IMR-90 (cell line): ENCODE measurements around the gene ZNF524. TPM values are rescaled to one million over a fixed set of nuclear protein-coding genes. Genes with fewer than 3 reads are reported as not detected.

ENCODE experiments used
- ATAC-seq: fragments of 200-7000 bp; cut with Tn5 transposase; 2 replicates; pipeline ENCODE4 v1.9.1; 2020; ENCODE audit warnings: low read depth, mild to moderate bottlenecking, moderate library complexity
- BruUV-seq: library from RNA; stranded (reverse); fragments of 400-500 nt; replicated peaks from 2 replicates; lab custom pipeline; 2021; lab: Mats Ljungman, UMichigan
- CTCF ChIA-PET: fragments of 300-600 bp; formaldehyde crosslinking; extraction: SDS; loops from one replicate; lab custom pipeline; 2021; ENCODE audit warnings: antibody characterized with exemption; lab: Yijun Ruan, JAX
- POLR2A ChIA-PET: fragments of 300-600 bp; sonication (Branson Sonifier 250); formaldehyde crosslinking; loops from one replicate; lab custom pipeline; 2022; ENCODE audit warnings: antibody characterized with exemption; ENCODE audit not compliant: unreplicated experiment; lab: Charles Lee
- DNase-seq: peaks from one replicate; pipeline ENCODE4 v3.0.0; 2013
- H2AFZ ChIP-seq: replicated peaks from 2 replicates; pipeline ENCODE3; 2013; ENCODE audit warnings: low read length, mild to moderate bottlenecking; ENCODE audit not compliant: poor library complexity
- H2AK5ac ChIP-seq: 2 replicates; pipeline ENCODE4 v1.6.1; 2013; ENCODE audit warnings: low read depth, low read length, inconsistent platforms
- H2AK9ac ChIP-seq: replicated peaks from 2 replicates; pipeline ENCODE3; 2013; ENCODE audit warnings: mild to moderate bottlenecking, low read depth, low read length, moderate library complexity; ENCODE audit not compliant: poor library complexity
- H2BK120ac ChIP-seq: 2 replicates; pipeline ENCODE4 v1.6.1; 2013; ENCODE audit warnings: low read depth, low read length, inconsistent platforms
- H2BK15ac ChIP-seq: 3 replicates; pipeline ENCODE4 v1.6.1; 2013; ENCODE audit warnings: low read depth, low read length, inconsistent platforms
- H2BK20ac ChIP-seq: 2 replicates; pipeline ENCODE4 v1.6.1; 2013; ENCODE audit warnings: low read depth, mild to moderate bottlenecking, inconsistent platforms, low read length, moderate library complexity
- H2BK5ac ChIP-seq: 2 replicates; pipeline ENCODE4 v1.6.1; 2013; ENCODE audit warnings: mild to moderate bottlenecking, low read depth, low read length, inconsistent platforms; ENCODE audit not compliant: poor library complexity, severe bottlenecking
- H3K14ac ChIP-seq: replicated peaks from 2 replicates; pipeline ENCODE4 v1.6.1; 2013; ENCODE audit warnings: low read depth, low read length, inconsistent platforms
- H3K18ac ChIP-seq: 2 replicates; pipeline ENCODE4 v1.6.1; 2013; ENCODE audit warnings: low read depth, low read length, control low read depth
- H3K23ac ChIP-seq: 2 replicates; pipeline ENCODE4 v1.6.1; 2013; ENCODE audit warnings: low read depth, low read length, inconsistent platforms
- H3K27ac ChIP-seq: 2 replicates; pipeline ENCODE4 v1.5.1; 2013; ENCODE audit warnings: mild to moderate bottlenecking, control low read depth, low read length; ENCODE audit not compliant: insufficient read depth
- H3K27me3 ChIP-seq: 2 replicates; pipeline ENCODE4 v1.6.1; 2013; ENCODE audit warnings: low read length; ENCODE audit not compliant: control insufficient read depth, insufficient read depth
- H3K36me3 ChIP-seq: 2 replicates; pipeline ENCODE4 v1.6.1; 2013; ENCODE audit warnings: low read length, mixed read lengths; ENCODE audit not compliant: control insufficient read depth, insufficient read depth
- H3K4ac ChIP-seq: 2 replicates; pipeline ENCODE4 v1.6.1; 2013; ENCODE audit warnings: low read depth, low read length, inconsistent platforms
- H3K4me1 ChIP-seq: 2 replicates; pipeline ENCODE4 v1.6.1; 2013; ENCODE audit warnings: low read length, mixed read lengths; ENCODE audit not compliant: control insufficient read depth, insufficient read depth
- H3K4me2 ChIP-seq: 2 replicates; pipeline ENCODE4 v1.6.1; 2013; ENCODE audit warnings: low read depth, mild to moderate bottlenecking, control low read depth, low read length, moderate library complexity
- H3K4me3 ChIP-seq: 2 replicates; pipeline ENCODE4 v1.5.1; 2013; ENCODE audit warnings: low read depth, mild to moderate bottlenecking, control low read depth, low read length, moderate library complexity; ENCODE audit not compliant: insufficient read depth
- H3K56ac ChIP-seq: 2 replicates; pipeline ENCODE4 v1.6.1; 2013; ENCODE audit warnings: low read length, inconsistent platforms; ENCODE audit not compliant: insufficient read depth; ENCODE audit errors: extremely low read depth
- H3K79me1 ChIP-seq, 2 experiments: 2 replicates each; pipeline ENCODE4 v1.6.1; 2013; ENCODE audit warnings: low read length in 2 of 2, inconsistent platforms in 1 of 2, low read depth in 1 of 2
- H3K9ac ChIP-seq: 2 replicates; pipeline ENCODE4 v1.6.1; 2013; ENCODE audit warnings: low read depth, low read length, control low read depth
- H3K9me1 ChIP-seq: 2 replicates; pipeline ENCODE4 v1.6.1; 2013; ENCODE audit warnings: low read length, inconsistent platforms; ENCODE audit not compliant: insufficient read depth
- H3K9me3 ChIP-seq: 2 replicates; pipeline ENCODE4 v1.6.1; 2013; ENCODE audit warnings: low read length; ENCODE audit not compliant: control insufficient read depth, insufficient read depth
- H4K20me1 ChIP-seq: 2 replicates; pipeline ENCODE4 v1.6.1; 2013; ENCODE audit warnings: low read length, inconsistent platforms; ENCODE audit not compliant: insufficient read depth
- H4K5ac ChIP-seq: 2 replicates; pipeline ENCODE4 v1.6.1; 2013; ENCODE audit warnings: mild to moderate bottlenecking, low read depth, low read length, control low read depth
- H4K8ac ChIP-seq, 2 experiments: 2 replicates each; pipeline ENCODE4 v1.6.1; 2013; ENCODE audit warnings: low read depth in 2 of 2, low read length in 2 of 2, control low read depth in 1 of 2, inconsistent platforms in 1 of 2
- H4K91ac ChIP-seq: 2 replicates; pipeline ENCODE4 v1.6.1; 2013; ENCODE audit warnings: low read depth, low read length, inconsistent platforms; ENCODE audit not compliant: insufficient read depth
- RFX5 ChIP-seq: IDR thresholded peaks from 2 replicates; pipeline ENCODE4 v1.8.0; 2012; ENCODE audit warnings: low read depth, mild to moderate bottlenecking, low read length, moderate library complexity
- WGBS, 2 experiments: methylation state at CpG; one replicate each; pipeline versions ENCODE4 v1.1.5 to v1.1.7; 2013; ENCODE audit warnings: missing lambda C conversion rate in 2 of 2; ENCODE audit not compliant: insufficient read length in 1 of 2; ENCODE audit errors: extremely low coverage in 2 of 2; 5-methylcytosine and 5-hydroxymethylcytosine counted together
- dilution Hi-C: fragments of 300-500 bp; cut with HindIII; formaldehyde crosslinking; loops from one replicate; pipeline ENCODE4 v1.14.3; 2018; ENCODE audit warnings: low sequenced_read_pairs; ENCODE audit not compliant: unreplicated experiment
- in situ Hi-C: fragments of 300-500 bp; cut with MboI; formaldehyde crosslinking; loops from 3 replicates; pipeline ENCODE4 v1.14.3; 2019; ENCODE audit warnings: low sequenced_read_pairs, inconsistent platforms, mixed read lengths
- intact Hi-C: fragments of 100-400 bp; cut with micrococcal nuclease; formaldehyde crosslinking; loops from 2 replicates; pipeline ENCODE4 v1.10.0; 2022
- polyA plus RNA-seq, 3 experiments: library from polyadenylated mRNA; depleted of rRNA; stranded (reverse); fragments of >200 nt; gene quantifications; 2 replicates each; pipeline ENCODE4 v1.2.3, GENCODE V29; 2012; ENCODE audit warnings: low replicate concordance in 1 of 3
- total RNA-seq: library from RNA; depleted of rRNA; stranded (reverse); fragments of >200 nt; gene quantifications from 2 replicates; pipeline ENCODE4 v1.2.3, GENCODE V29; 2012
- TF ChIP-seq, protein P1 (sequence below): fragments of 150-350 bp; IDR thresholded peaks from 2 replicates; pipeline ENCODE4 v1.6.1; 2017; ENCODE audit warnings: mild to moderate bottlenecking, antibody characterized with exemption, low read length, low read depth

Gene ZNF524
- total and polyA plus RNA-seq, 2 of the 4 experiments (the other 2 are of a cell fraction): 2.3 to 6.6 TPM

DNA sequence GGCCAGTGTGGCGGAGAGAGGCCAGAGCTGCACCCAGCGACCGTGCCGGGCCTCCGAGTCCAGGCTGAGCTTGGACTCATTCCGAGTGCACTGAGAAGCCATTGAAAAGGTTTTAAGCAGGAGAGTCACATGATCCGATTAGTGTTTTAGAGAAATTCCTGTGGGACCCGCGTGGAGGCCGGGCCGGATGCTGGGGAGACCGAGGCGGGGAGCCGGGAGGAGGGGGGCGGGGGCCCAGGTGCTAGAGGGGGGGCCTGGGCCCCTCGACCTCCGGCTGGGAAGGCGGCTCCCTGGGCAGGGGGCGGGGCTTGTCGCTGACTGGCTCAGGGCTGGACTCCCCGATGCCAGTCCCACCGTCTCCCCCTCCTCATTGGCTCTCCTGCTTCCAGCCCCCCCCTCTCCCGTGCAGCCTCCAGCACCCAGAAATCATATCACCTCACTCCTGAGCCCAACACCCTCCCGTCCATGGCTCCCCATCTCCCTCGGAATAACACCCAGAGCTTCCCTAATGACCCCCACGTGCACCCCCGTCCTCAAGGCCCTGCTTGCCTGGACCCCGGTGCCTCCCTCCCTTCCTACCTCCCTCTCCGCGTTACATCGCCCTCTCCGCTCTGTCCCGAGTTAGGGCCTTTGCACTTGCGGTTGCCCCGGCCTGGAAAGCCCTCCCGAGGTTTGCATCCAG, 14.3 kb upstream of the ZNF524 start:
- H3K4me2 ChIP-seq: peak overlapping the region; percentile 92
- CTCF ChIA-PET: interaction anchor here (1.4 kb wide), 1 partner anchor 119 kb away, joined by 3 read pairs; no protein-coding TSS in a partner anchor
- BruUV-seq: no TSS peak

More for the DNA sequence above, 14.3 kb upstream of the ZNF524 start:
- Histone ChIP-seq H2AFZ (peak overlapping the region; percentile 95), H4K5ac (peak overlapping the region; percentile 94), H2BK20ac (peak overlapping the region; percentile 59; the same call in 1 of the 2 replicates), H3K9ac (peak overlapping the region; percentile 43), H2BK15ac (peak overlapping the region; percentile 16; the same call in 1 of the 3 replicates), H3K36me3 (no peaks in the 10 kb centered on the region), H3K9me3 (no peaks in the 10 kb centered on the region), H4K20me1 (no peaks in the 10 kb centered on the region), H3K56ac (no peak overlapping the region), H2BK120ac (peak overlapping the region; percentile 73; the same call in 1 of the 2 replicates), H3K23ac (peak overlapping the region; percentile 62), H3K4me1 (peaks cover 14% of the 10 kb centered on the region), H3K14ac (peak overlapping the region; percentile 88), H3K79me1 (peaks cover 0 to 12% of the 10 kb centered on the region in 2 experiments; a peak in 2 of 4 replicates), H2BK5ac (peak overlapping the region; percentile 22), H3K9me1 (peaks cover 10% of the 10 kb centered on the region), H3K4me3 (peak overlapping the region; percentile 34), H4K91ac (peak overlapping the region; percentile 66), H3K27ac (peak overlapping the region; percentile 76), H4K8ac (peak overlapping the region; percentile 74 to 95), H3K4ac (peak overlapping the region; percentile 88), H2AK9ac (peak overlapping the region; percentile 22), H3K27me3 (no peaks in the 10 kb centered on the region), H2AK5ac (peak overlapping the region; percentile 32; the same call in 1 of the 2 replicates), H3K18ac (peak overlapping the region; percentile 45)
- intact Hi-C loops (no loop called here), dilution Hi-C loops (no loop called here), in situ Hi-C loops (no loop called here)
- WGBS, 2 experiments: 6% methylated on average over 21 of the region's 36 CpGs; no CpG with 5 or more reads in 1 of the 2 experiments
- ATAC-seq (peak; percentile 88), DNase-seq (peak; percentile 63)
- POLR2A ChIA-PET: interaction anchor here (0.6 kb wide), 1 partner anchor 14 kb away, joined by 3 read pairs; the partner anchor contains the start of gene FIZ1
- TF ChIP-seq, protein P1, sequence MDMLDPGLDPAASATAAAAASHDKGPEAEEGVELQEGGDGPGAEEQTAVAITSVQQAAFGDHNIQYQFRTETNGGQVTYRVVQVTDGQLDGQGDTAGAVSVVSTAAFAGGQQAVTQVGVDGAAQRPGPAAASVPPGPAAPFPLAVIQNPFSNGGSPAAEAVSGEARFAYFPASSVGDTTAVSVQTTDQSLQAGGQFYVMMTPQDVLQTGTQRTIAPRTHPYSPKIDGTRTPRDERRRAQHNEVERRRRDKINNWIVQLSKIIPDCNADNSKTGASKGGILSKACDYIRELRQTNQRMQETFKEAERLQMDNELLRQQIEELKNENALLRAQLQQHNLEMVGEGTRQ: peak; percentile 61
- TF ChIP-seq RFX5: no peak
